Measurements from ENCODE around the gene RBBP4. TPM values are rescaled to one million over a fixed set of nuclear protein-coding genes. Genes with fewer than 3 reads are reported as not detected.
A peak's percentile ranks its signal among the peaks of the same experiment; 100 is the strongest.

The RBBP4 gene
- total and polyA plus RNA-seq, 4 donors, result 37.7 to 205 (median 107) TPM

- Histone ChIP-seq H3K4me3 (no peak overlapping the region), H3K4me1 (ENCODE audit: control insufficient read depth in 5 of 5, insufficient read depth in 5 of 5, low read length in 5 of 5) (peaks cover 0 to 26% (median 15%) of the 10 kb centered on the region in 5 donors), H3K9ac (ENCODE audit: insufficient read depth in 1 of 2, low read length in 2 of 2) (no peak overlapping the region), H3K36me3 (ENCODE audit: control insufficient read depth in 4 of 4, insufficient read depth in 4 of 4, low read length in 4 of 4) (no peaks in the 10 kb centered on the region), H3K27me3 (ENCODE audit: control insufficient read depth in 3 of 3, insufficient read depth in 3 of 3, low read length in 2 of 3) (no peaks in the 10 kb centered on the region), H3K9me3 (ENCODE audit: control insufficient read depth in 4 of 4, insufficient read depth in 3 of 4, low read length in 3 of 4) (no peaks in the 10 kb centered on the region), H3K27ac (ENCODE audit: low read depth in 1 of 2, low read length in 1 of 2) (peak overlapping the region; percentile 12 to 44)
- DNase-seq (no peak), ATAC-seq (ENCODE audit: insufficient read depth, low FRiP score) (no peak)
- TF ChIP-seq CTCF (IDR thresholded peaks at IDR 0.05; ENCODE audit: control extremely low read depth, extremely low read depth), result no peak
- 28 to 53% methylated on average over 6 of the region's 6 CpGs for WGBS, 2 donors
These were observed 50.5 kb downstream of the RBBP4 start for GRCh38 chr1:32701421-32701911.

- no peaks in the 10 kb centered on the region for H3K27me3 ChIP-seq (ENCODE audit: control insufficient read depth in 3 of 3, insufficient read depth in 3 of 3, low read length in 2 of 3)
- no peak for TF ChIP-seq CTCF (IDR thresholded peaks at IDR 0.05; ENCODE audit: control extremely low read depth, extremely low read depth)
- no peaks in the 10 kb centered on the region for H3K36me3 ChIP-seq (ENCODE audit: control insufficient read depth in 4 of 4, insufficient read depth in 4 of 4, low read length in 4 of 4)
- H3K4me1 ChIP-seq (ENCODE audit: control insufficient read depth in 5 of 5, insufficient read depth in 5 of 5, low read length in 5 of 5), result peaks cover 0 to 26% (median 15%) of the 10 kb centered on the region in 5 donors
- H3K9ac ChIP-seq (ENCODE audit: insufficient read depth in 1 of 2, low read length in 2 of 2), result no peak overlapping the region
- H3K4me3 ChIP-seq, result peak overlapping the region; percentile 45
- 7 to 17% methylated on average over 16 to 27 of the region's 27 CpGs for WGBS, 2 donors
- ATAC-seq (ENCODE audit: insufficient read depth, low FRiP score), result no peak
- H3K9me3 ChIP-seq (ENCODE audit: control insufficient read depth in 4 of 4, insufficient read depth in 3 of 4, low read length in 3 of 4), result no peaks in the 10 kb centered on the region
- peak overlapping the region; percentile 44 to 76 for H3K27ac ChIP-seq (ENCODE audit: low read depth in 1 of 2, low read length in 1 of 2)
- DNase-seq, result peak; percentile 42 to 58 (median 45)
These were observed 51.1 kb downstream of the RBBP4 start for GRCh38 chr1:32701951-32702598.

DNA sequence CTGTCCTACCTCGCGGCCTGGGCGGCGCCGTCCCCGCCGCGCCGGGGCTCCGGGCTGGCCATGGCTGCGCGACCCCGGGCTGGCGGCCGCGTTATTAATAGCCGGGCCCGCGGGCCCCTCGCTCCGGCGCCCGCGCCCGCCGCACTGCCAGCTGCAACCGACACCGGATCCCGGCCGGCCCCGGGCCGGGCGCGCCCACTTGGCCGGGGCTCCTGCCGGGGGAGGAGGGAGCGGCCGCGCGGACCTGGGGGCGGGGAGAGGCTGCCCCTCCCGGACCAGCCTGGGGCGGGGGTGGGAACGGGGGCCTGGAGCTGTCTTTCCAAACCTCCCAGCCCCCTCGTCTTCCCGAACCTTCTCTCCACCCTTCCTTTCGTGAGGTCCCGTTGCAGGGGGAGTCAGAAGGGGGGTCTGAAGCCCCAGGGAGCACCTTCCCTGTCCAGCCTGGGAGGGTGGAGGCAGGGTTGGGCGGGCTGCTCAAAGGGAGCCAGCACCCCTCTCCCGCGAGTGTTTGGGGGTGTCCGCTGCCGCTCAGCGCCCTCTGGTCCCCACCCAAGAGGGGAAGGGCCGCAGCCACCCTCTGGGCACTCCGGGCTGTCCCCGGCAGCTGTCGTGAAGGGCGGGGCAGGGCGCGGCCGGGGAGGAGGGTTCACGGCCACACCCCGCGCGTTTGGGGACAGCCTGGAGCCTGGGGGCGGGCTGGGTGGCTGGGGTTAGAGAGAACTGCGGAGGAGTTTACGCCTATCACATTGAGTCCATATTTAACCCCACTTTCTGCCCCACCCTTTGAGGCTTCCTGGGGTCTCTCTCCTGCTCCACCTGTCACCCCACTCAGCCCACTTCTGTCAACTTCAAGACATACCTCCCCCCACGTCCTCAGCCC, 51.8 kb downstream of the RBBP4 start, which contains the start of gene SYNC:
TSS of gene SYNC (minus strand) at position 172 of the 880 bp plus-strand sequence. CDS start at position 62, 110 bp downstream.
- H3K4me1 ChIP-seq (ENCODE audit: control insufficient read depth in 5 of 5, insufficient read depth in 5 of 5, low read length in 5 of 5), result peaks cover 0 to 26% (median 15%) of the 10 kb centered on the region in 5 donors
- no peaks in the 10 kb centered on the region for H3K9me3 ChIP-seq (ENCODE audit: control insufficient read depth in 4 of 4, insufficient read depth in 3 of 4, low read length in 3 of 4)
- peak within 1 kb of the TSS; percentile 54 for H3K4me3 ChIP-seq
- no peak for TF ChIP-seq CTCF (IDR thresholded peaks at IDR 0.05; ENCODE audit: control extremely low read depth, extremely low read depth)
- H3K36me3 ChIP-seq (ENCODE audit: control insufficient read depth in 4 of 4, insufficient read depth in 4 of 4, low read length in 4 of 4), result no peaks in the 10 kb centered on the region
- DNase-seq (peak; percentile 37 to 58 (median 50)), ATAC-seq (ENCODE audit: insufficient read depth, low FRiP score) (peak; percentile 74)
- H3K27ac ChIP-seq (ENCODE audit: low read depth in 1 of 2, low read length in 1 of 2), result peak within 1 kb of the TSS; percentile 76 to 84
- peak within 1 kb of the TSS; percentile 17 to 46 for H3K9ac ChIP-seq (ENCODE audit: insufficient read depth in 1 of 2, low read length in 2 of 2)
- WGBS, 2 donors, result 1% methylated on average over 34 to 70 of the region's 70 CpGs
- no peaks in the 10 kb centered on the region for H3K27me3 ChIP-seq (ENCODE audit: control insufficient read depth in 3 of 3, insufficient read depth in 3 of 3, low read length in 2 of 3)

Measured in lung (tissue), 12 donors.